Measurements from ENCODE around the gene LHFPL3.

The LHFPL3 gene

DNA sequence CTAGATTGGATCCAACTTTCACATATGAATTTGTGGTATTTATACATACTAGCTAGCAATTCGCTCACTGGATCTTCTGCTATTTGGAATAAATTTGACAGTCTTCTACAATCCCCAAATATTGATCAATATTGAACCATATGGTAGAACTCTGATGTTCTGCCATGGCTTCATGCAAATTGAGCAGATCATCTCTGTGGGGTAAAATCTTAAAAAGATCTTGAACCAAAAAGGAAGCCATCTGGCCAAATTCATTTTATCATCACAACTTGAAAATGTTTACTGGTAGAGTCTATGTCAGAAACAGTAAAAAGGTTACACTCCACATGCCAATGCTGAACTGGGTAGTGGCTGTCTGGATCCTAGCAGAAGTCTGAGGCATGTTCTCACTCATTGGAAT lies 80.0 kb downstream of the LHFPL3 start:
- TF ChIP-seq, protein P1, sequence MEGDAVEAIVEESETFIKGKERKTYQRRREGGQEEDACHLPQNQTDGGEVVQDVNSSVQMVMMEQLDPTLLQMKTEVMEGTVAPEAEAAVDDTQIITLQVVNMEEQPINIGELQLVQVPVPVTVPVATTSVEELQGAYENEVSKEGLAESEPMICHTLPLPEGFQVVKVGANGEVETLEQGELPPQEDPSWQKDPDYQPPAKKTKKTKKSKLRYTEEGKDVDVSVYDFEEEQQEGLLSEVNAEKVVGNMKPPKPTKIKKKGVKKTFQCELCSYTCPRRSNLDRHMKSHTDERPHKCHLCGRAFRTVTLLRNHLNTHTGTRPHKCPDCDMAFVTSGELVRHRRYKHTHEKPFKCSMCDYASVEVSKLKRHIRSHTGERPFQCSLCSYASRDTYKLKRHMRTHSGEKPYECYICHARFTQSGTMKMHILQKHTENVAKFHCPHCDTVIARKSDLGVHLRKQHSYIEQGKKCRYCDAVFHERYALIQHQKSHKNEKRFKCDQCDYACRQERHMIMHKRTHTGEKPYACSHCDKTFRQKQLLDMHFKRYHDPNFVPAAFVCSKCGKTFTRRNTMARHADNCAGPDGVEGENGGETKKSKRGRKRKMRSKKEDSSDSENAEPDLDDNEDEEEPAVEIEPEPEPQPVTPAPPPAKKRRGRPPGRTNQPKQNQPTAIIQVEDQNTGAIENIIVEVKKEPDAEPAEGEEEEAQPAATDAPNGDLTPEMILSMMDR (IDR thresholded peaks at IDR 0.05; ENCODE audit: low read depth, low read length): no peak

GRCh38 chr7:104410742-104411141 lies 82.3 kb downstream of the LHFPL3 start:
- TF ChIP-seq, protein P1 (IDR thresholded peaks at IDR 0.05; ENCODE audit: low read depth, low read length): no peak
- DNase-seq (ENCODE audit: extremely low read depth, low read depth): no peak

More for the DNA sequence above, 80.0 kb downstream of the LHFPL3 start:
- no peak for DNase-seq (ENCODE audit: extremely low read depth, low read depth)

- TF ChIP-seq, protein P1 (IDR thresholded peaks at IDR 0.05; ENCODE audit: low read depth, low read length): no peak
- no peak for DNase-seq (ENCODE audit: extremely low read depth, low read depth)
These were observed 84.5 kb downstream of the LHFPL3 start for GRCh38 chr7:104412911-104413310.

DNA sequence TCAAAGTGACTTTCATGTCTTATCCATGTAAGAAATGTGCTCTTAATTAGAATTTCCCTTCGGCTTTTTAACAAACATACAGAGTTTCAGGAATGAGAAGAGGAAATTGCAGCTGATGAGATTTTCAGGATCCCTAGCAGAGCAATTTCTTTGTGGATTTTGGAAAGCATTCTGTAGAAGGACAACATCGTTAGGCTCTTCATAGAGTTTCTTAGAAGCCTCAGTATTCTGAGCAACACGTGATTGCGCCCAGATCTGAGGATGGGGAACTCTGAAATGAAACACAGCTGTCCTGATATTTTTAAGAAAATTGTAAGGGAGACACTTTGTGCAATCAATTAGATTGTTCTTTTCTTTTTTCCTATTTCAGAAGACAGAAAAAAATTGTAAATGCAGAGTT lies 85.8 kb downstream of the LHFPL3 start:
- TF ChIP-seq, protein P1 (IDR thresholded peaks at IDR 0.05; ENCODE audit: low read depth, low read length): no peak
- DNase-seq (ENCODE audit: extremely low read depth, low read depth): no peak

GRCh38 chr7:104415700-104416099 lies 87.3 kb downstream of the LHFPL3 start:
- TF ChIP-seq, protein P1 (IDR thresholded peaks at IDR 0.05; ENCODE audit: low read depth, low read length): no peak
- DNase-seq (ENCODE audit: extremely low read depth, low read depth): no peak

GRCh38 chr7:104416866-104417393 lies 88.5 kb downstream of the LHFPL3 start:
- DNase-seq (ENCODE audit: extremely low read depth, low read depth): no peak
- TF ChIP-seq, protein P1 (IDR thresholded peaks at IDR 0.05; ENCODE audit: low read depth, low read length): no peak

GRCh38 chr7:104431930-104432329 lies 103.5 kb downstream of the LHFPL3 start:
- no peak for DNase-seq (ENCODE audit: extremely low read depth, low read depth)
- TF ChIP-seq, protein P1 (IDR thresholded peaks at IDR 0.05; ENCODE audit: low read depth, low read length): no peak

Data from AG09319 (cell line).